Measurements from ENCODE around the gene F8A3. TPM values are rescaled to one million over a fixed set of nuclear protein-coding genes. Genes with fewer than 3 reads are reported as not detected.
"Not testable (repeated sequence)": the region's sequence is repeated elsewhere in the genome, so short reads cannot be mapped to it uniquely, and the experiment has no call there.

Gene F8A3
- total and polyA plus RNA-seq, 2 donors (not counting 3 experiments of a cell fraction or from before 2014, with no cell fraction given), result 0.06 to 9.7 TPM

DNA sequence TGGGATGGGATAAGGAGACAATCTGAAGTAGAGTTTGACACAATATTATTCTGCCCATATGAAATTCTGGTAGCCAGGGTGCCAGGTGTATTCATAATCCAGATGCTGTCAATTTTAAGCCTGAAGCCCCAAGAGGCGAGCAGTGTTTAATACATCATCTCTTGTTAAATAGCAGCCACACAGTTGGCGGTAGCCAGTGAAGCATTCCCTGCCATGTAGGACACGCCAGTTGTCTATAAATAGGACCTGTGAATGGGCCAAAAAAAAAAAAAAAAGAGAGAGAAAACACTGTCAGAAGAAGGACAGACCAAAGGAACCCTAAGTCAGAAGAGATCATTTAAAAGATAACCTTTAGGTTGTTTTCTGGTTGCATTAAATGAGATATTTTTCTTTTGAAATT is 33.0 kb upstream of the F8A3 start:
- H2AFZ ChIP-seq (ENCODE audit: low read depth, low read length); H3K4me3 ChIP-seq (replicated peaks in 1 of 3; ENCODE audit: insufficient read depth in 1 of 3, low read depth in 1 of 3, low read length in 3 of 3); H3K36me3 ChIP-seq (ENCODE audit: control insufficient read depth in 2 of 2, extremely low read depth in 1 of 2, insufficient read depth in 2 of 2, low read length in 2 of 2); dilution Hi-C loops (cut with MboI; ENCODE audit: extremely low pct_ligation_motif_present, low sequenced_read_pairs); DNase-seq (ENCODE audit: low read depth, low spot score); H4K20me1 ChIP-seq (replicated peaks; ENCODE audit: control insufficient read depth, extremely low read depth, insufficient read depth, low read length); H3K9me1 ChIP-seq (replicated peaks; ENCODE audit: control insufficient read depth, extremely low read depth, insufficient read depth, low read length); H3K27ac ChIP-seq (ENCODE audit: insufficient read depth, low read depth, low read length); H3K4me1 ChIP-seq (ENCODE audit: control insufficient read depth, extremely low read depth, insufficient read depth, low read length); H3K9me3 ChIP-seq (replicated peaks; ENCODE audit: control insufficient read depth, insufficient read depth, low read length); H3K4me2 ChIP-seq (ENCODE audit: insufficient read depth, low read length); BruUV-seq (replicated peaks); intact Hi-C loops (cut with micrococcal nuclease); H3K9ac ChIP-seq (replicated peaks; ENCODE audit: extremely low read depth, insufficient read depth, low read length); CTCF ChIA-PET; FAIRE-seq; H3K79me2 ChIP-seq (ENCODE audit: control insufficient read depth, insufficient read depth, low read length); POLR2A ChIA-PET; H3K27me3 ChIP-seq (ENCODE audit: control insufficient read depth in 2 of 2, insufficient read depth in 2 of 2, low read length in 2 of 2): not testable (repeated sequence)

GRCh38 chrX:155477136-155477535 is 18.7 kb upstream of the F8A3 start:
- intact Hi-C loops (cut with micrococcal nuclease); H3K36me3 ChIP-seq (ENCODE audit: control insufficient read depth in 2 of 2, extremely low read depth in 1 of 2, insufficient read depth in 2 of 2, low read length in 2 of 2); CTCF ChIA-PET; FAIRE-seq; H3K9ac ChIP-seq (replicated peaks; ENCODE audit: extremely low read depth, insufficient read depth, low read length); DNase-seq (ENCODE audit: low read depth, low spot score); H4K20me1 ChIP-seq (replicated peaks; ENCODE audit: control insufficient read depth, extremely low read depth, insufficient read depth, low read length); H3K4me3 ChIP-seq (replicated peaks in 1 of 3; ENCODE audit: insufficient read depth in 1 of 3, low read depth in 1 of 3, low read length in 3 of 3); H3K9me1 ChIP-seq (replicated peaks; ENCODE audit: control insufficient read depth, extremely low read depth, insufficient read depth, low read length); H3K27ac ChIP-seq (ENCODE audit: insufficient read depth, low read depth, low read length); POLR2A ChIA-PET; H3K27me3 ChIP-seq (ENCODE audit: control insufficient read depth in 2 of 2, insufficient read depth in 2 of 2, low read length in 2 of 2); BruUV-seq (replicated peaks); H2AFZ ChIP-seq (ENCODE audit: low read depth, low read length); H3K4me2 ChIP-seq (ENCODE audit: insufficient read depth, low read length); H3K9me3 ChIP-seq (replicated peaks; ENCODE audit: control insufficient read depth, insufficient read depth, low read length); H3K79me2 ChIP-seq (ENCODE audit: control insufficient read depth, insufficient read depth, low read length); H3K4me1 ChIP-seq (ENCODE audit: control insufficient read depth, extremely low read depth, insufficient read depth, low read length); dilution Hi-C loops (cut with MboI; ENCODE audit: extremely low pct_ligation_motif_present, low sequenced_read_pairs): not testable (repeated sequence)

DNA sequence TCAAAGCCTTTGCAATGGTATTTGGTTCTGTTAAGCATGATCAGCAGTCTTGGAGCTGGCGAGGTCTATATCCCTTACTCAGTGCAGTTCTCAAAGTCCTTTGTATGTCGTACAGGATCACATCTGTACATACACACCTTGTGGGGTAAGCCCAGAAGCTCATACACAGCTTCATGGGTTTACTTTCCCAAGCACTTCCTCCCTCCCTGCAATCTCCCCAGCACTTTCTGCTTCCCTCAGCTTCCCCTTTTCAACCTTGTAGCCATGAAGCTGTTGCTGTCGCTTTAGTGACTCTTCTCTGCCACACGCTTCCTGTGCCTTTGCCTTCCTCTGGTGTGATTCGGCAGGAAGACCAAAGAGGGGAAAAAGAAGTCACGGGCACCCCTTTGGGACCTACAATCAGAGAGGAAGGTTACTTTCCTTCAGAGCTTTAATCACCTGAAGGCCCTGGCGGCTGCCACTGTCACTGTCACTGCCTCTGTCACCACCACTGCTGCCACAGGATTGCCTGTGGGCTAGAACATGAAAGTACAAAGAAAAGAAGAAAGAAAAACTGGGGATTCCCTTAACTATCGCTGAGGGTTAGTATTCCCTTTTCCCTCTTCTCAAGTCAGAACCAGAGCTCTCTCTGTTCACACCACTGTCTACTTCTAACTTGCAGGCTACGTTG is 8.0 kb upstream of the F8A3 start:
- CTCF ChIA-PET; H3K4me3 ChIP-seq (replicated peaks in 1 of 3; ENCODE audit: insufficient read depth in 1 of 3, low read depth in 1 of 3, low read length in 3 of 3); dilution Hi-C loops (cut with MboI; ENCODE audit: extremely low pct_ligation_motif_present, low sequenced_read_pairs); H3K4me1 ChIP-seq (ENCODE audit: control insufficient read depth, extremely low read depth, insufficient read depth, low read length); H3K36me3 ChIP-seq (ENCODE audit: control insufficient read depth in 2 of 2, extremely low read depth in 1 of 2, insufficient read depth in 2 of 2, low read length in 2 of 2); H3K9me1 ChIP-seq (replicated peaks; ENCODE audit: control insufficient read depth, extremely low read depth, insufficient read depth, low read length); H3K79me2 ChIP-seq (ENCODE audit: control insufficient read depth, insufficient read depth, low read length); H3K27ac ChIP-seq (ENCODE audit: insufficient read depth, low read depth, low read length); H3K9me3 ChIP-seq (replicated peaks; ENCODE audit: control insufficient read depth, insufficient read depth, low read length); H3K9ac ChIP-seq (replicated peaks; ENCODE audit: extremely low read depth, insufficient read depth, low read length); intact Hi-C loops (cut with micrococcal nuclease); H3K4me2 ChIP-seq (ENCODE audit: insufficient read depth, low read length); DNase-seq (ENCODE audit: low read depth, low spot score); H4K20me1 ChIP-seq (replicated peaks; ENCODE audit: control insufficient read depth, extremely low read depth, insufficient read depth, low read length); FAIRE-seq; POLR2A ChIA-PET; H2AFZ ChIP-seq (ENCODE audit: low read depth, low read length); H3K27me3 ChIP-seq (ENCODE audit: control insufficient read depth in 2 of 2, insufficient read depth in 2 of 2, low read length in 2 of 2); BruUV-seq (replicated peaks): not testable (repeated sequence)

DNA sequence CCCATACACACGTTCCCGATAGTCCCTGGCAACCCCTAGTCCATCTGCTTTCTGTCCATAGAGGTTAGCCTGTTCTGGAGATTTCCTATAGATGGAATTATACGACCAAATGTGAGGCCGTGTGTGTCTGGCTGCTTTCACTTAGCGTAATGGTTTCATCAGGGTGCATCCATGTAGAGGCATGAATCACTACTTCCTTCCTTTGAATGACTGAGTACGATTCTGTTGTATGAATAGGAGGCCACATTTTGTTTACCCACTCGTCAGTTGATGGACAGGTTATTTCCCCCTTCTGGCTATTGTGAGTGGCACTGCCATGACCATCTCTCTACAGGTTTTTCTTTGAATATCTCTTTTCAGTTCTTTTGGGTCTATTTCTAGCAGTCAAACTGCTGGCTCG is 2.1 kb upstream of the F8A3 start:
- H3K27me3 ChIP-seq (ENCODE audit: control insufficient read depth in 2 of 2, insufficient read depth in 2 of 2, low read length in 2 of 2); DNase-seq (ENCODE audit: low read depth, low spot score); H3K4me1 ChIP-seq (ENCODE audit: control insufficient read depth, extremely low read depth, insufficient read depth, low read length); H3K27ac ChIP-seq (ENCODE audit: insufficient read depth, low read depth, low read length); H3K4me2 ChIP-seq (ENCODE audit: insufficient read depth, low read length); H3K9ac ChIP-seq (replicated peaks; ENCODE audit: extremely low read depth, insufficient read depth, low read length); dilution Hi-C loops (cut with MboI; ENCODE audit: extremely low pct_ligation_motif_present, low sequenced_read_pairs); H3K9me3 ChIP-seq (replicated peaks; ENCODE audit: control insufficient read depth, insufficient read depth, low read length); H2AFZ ChIP-seq (ENCODE audit: low read depth, low read length); POLR2A ChIA-PET; H4K20me1 ChIP-seq (replicated peaks; ENCODE audit: control insufficient read depth, extremely low read depth, insufficient read depth, low read length); BruUV-seq (replicated peaks); H3K36me3 ChIP-seq (ENCODE audit: control insufficient read depth in 2 of 2, extremely low read depth in 1 of 2, insufficient read depth in 2 of 2, low read length in 2 of 2); CTCF ChIA-PET; H3K9me1 ChIP-seq (replicated peaks; ENCODE audit: control insufficient read depth, extremely low read depth, insufficient read depth, low read length); H3K4me3 ChIP-seq (replicated peaks in 1 of 3; ENCODE audit: insufficient read depth in 1 of 3, low read depth in 1 of 3, low read length in 3 of 3); intact Hi-C loops (cut with micrococcal nuclease); FAIRE-seq; H3K79me2 ChIP-seq (ENCODE audit: control insufficient read depth, insufficient read depth, low read length): not testable (repeated sequence)

Data from endothelial cell of umbilical vein (primary cell).